Jurkat, Clone E6-1 (cell line): ENCODE data around the gene MYBPH.

Source experiments
- DNase-seq: peaks from one replicate; pipeline ENCODE4 v3.0.0-alpha.2; 2011; ENCODE audit warnings: low read depth, low spot score
- H3K4me3 ChIP-seq: 2 replicates; pipeline ENCODE4 v1.5.1; 2011; ENCODE audit warnings: mild to moderate bottlenecking, low read length, control low read depth, moderate library complexity

The MYBPH gene

DNA sequence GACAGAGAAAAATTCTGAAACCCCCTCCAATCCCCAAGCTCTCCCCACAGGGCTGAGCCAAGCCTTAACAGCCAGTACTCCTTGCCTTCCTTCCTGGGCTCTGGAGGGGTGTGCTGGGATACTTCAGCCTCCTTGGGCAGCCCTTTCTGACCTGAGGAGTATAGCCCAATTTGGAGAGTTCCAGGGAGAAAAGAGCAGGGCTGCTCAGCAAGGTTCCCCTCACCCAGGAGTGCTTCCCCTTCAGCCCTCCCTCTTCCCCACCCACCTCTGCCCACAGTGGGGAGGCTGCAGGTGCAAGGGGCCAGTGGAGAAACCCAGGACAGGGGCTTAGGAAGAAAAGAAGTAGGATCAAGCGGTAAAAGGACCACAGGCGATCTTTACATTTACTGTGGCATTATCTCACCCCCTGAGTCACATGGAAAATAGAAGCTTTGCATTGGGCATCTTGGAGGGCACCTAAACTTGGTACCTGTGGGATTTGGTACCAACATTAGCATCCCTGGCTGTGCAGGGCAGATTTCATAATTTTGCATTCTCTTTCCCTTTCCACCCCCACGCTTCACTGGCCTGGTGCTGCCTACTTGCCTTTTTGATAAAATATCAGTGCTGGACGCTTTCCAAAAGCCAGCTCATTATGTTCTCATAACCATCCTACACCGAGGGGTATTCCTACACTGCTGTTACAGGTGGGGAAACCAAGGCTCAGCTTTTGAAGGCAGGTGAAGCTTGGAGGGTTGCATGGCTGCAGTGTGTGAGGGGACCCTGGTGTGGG is 50.9 kb downstream of the MYBPH start:
- no peak for DNase-seq
- no peak overlapping the region for H3K4me3 ChIP-seq

DNA sequence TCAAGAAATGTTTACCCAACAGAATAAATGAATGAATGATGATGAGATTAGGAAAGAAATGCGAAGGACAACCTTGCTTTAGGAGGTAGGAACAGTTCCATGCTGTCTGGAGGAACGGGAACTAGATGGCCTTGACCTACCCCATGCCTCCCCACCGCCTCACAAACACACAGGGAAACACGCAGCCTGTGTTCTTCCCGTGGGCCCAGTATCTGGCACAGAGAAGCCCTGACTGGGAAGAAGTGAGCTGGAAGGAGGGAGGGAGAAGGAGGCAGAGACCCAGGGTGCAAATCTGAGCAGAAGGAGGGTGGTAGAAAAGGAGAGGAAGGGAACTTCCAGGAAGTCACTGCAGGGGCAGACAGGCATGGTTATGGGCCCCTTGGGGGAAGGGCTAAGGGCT is 51.6 kb downstream of the MYBPH start:
- H3K4me3 ChIP-seq: no peak overlapping the region
- no peak for DNase-seq

DNA sequence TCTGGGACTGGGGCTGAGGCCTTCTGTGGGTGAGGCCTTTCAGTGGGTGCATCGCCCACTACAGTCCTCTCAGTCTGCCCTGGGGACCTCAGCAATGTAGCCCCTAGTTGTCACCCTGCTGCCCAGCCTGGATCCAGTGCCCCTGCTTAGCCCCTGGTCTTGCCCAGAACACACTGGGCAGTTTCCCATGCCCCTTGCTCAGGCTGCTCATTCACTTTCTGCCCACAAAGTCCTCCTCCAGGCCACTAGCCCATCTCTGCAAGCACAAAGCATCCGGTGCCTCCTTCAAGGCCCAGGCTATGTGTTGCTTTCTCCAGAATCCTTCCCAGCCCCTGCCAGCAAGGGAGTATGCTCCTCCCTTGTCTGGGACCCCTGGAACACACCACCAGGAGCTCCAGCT is 53.5 kb downstream of the MYBPH start:
- H3K4me3 ChIP-seq: no peak overlapping the region
- no peak for DNase-seq

DNA sequence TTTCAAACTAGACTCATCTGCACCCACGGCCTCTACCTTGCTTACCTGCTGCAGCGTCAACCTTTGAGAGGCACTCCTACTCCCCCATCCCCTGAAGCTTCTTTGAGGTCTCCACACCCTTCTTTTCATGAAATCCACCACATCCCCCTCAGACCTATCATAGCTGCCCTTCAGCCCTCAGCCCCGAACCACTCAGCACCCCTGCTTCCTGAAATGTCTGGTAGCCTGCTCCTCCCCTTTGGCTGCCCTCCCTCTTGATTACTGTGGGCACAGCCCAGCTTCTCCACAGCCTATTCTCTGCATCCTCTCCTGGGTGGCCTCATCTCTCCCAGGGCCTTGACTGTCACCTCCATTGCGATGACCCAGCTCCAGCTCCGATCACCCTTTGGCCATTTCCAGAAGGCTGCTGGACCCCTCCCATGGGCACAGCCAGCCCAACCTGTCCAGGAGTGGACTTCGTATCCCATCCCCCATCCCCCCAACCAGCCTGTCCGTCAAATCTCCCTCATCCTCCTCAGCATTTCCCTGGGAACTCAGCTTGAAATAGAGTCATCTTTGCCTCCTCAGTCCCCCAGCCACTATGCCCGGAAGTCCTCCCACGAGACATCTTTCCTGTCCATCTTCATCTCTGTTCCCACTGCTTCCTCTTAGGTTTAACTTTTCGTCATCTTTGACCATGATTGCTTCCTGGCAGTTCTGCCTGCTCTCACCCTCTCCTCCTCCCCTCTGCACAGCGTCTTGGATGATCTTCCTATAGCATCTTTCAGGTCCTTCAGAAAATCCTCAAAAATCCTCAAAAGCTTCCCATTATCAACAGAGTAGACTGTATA is 54.2 kb downstream of the MYBPH start:
- DNase-seq: no peak
- H3K4me3 ChIP-seq: no peak overlapping the region

DNA sequence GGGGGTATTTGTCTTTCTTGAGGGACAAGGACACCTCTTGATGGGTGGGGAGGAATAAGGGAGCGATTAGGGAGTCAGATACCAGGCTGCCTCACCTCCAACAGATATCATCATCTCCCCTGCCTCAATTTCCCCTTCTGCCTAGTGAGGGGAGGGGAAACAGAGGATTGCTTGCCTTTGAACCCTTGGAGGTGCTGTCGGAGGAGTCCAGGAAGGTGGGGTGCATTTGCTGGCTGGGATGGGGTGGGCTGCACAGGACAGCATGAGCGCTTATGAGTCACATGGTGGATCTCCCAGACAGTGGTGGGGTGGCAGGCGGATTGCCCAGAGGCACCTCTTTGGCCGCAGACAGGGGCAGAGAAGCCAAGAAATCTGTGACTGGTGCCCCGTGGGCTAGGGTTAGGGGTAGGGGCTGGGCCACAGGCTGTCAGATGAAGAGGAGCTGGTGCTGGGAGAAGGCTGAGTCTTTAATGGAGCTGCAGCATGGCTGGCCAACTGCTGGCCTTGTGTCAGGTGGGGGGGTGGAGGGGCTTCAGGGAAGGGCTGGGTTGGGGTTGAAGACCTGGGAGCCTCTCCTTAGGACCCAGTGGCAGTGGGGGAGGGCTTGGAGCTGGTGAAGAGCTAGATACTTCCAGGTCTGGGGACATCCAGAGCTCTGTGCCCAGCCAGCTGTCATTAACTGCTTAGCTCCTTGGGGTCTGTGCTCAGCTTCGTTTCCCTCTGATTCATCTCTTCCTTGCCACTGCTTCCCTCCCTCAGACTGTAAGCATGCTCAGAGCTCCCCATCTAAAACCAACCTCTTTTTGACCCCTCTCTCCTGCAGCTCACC is 55.1 kb downstream of the MYBPH start:
- DNase-seq: no peak
- no peak overlapping the region for H3K4me3 ChIP-seq
